Femur (tissue), 1 donor: ENCODE results near the gene SNX8.

Source experiments
- DNase-seq: peaks from one replicate; pipeline ENCODE4 v3.0.0-alpha.2; 2017

SNX8 gene

GRCh38 chr7:2258661-2259365 is 55.4 kb downstream of the SNX8 start:
- DNase-seq: no peak

GRCh38 chr7:2257651-2258050 is 56.6 kb downstream of the SNX8 start:
- DNase-seq: no peak

- no peak for DNase-seq
Observed at GRCh38 chr7:2257046-2257551, 57.1 kb downstream of the SNX8 start.

DNA sequence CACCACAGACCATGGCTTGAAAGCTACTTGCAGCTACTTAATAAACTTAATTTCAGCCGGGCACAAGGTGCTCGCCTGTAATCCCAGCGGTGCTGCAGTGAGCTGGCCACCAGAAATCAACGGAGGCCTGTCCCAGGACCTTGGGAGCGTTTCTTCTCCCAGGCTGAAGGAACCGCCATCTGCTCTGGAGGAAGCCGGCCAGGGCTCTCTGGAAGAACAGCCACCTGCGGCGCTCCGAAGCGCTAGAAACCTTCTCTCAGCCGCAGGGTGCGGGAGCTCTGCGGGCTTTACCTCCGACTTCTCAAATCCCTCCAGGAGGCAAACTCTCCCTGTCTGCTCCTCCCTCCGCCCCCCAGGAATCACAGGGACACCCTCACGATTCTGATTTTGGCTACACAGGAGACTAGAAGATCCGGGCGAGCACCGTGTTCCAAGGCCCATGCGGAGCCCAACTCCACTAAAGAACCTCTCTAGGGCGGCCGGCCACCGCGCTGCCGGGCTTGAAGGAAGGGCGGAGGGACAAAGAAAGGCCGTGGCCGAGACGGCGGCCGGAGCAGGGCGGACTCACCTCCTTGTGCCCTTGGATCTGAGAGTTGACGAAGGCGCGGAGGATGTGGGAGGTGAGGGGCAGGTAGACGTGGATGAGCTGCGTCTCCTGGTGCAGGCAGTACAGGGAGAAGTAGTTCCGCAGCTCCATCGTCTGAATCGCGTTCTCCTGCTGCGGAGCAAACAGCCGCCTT is 57.8 kb downstream of the SNX8 start:
- no peak for DNase-seq

DNA sequence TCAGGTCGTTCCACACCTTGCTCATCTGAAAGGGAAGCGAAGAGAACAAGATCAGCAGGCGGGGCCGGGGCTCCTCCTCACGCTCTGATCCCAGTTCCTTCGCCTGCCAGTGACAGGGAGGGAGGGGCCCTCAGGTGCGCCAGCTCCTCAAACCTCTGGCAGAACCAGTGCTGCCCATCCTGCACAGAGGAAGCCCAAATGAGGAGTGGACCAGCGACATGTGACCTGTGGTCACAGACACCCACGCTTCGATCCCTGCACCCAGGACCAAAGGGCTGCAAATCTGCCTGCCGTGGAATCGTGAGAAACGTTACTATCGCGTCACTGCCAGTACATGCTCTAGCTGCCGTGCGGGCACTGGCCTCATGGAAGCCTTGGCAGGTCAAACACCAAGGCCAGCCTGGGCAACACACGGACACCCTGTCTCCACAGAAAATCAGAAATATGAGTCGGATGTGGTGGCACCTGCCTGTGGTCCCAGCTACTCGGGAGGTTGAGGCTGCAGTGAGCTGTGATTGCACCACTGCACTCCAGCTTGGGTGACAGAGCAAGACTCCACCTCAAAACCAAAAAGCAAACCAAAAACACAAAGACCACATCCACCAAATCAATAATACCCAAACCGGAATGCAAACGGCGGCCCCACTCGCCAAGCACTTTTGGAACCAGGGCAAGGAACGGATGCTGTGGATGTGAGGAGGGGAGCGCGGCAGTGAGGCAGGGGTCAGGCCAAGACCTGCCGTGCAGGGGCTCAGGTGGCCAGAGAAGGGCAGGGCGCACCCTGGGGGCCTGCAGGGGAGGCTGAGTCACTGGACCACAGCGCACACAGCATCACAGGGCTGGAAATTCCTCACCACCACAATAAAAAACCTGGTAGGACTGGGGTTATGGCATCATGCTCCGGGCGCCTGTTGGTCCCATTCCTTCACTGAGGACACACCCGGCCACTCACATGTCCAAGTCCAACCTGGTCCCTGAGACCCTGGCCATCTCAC is 58.8 kb downstream of the SNX8 start:
- no peak for DNase-seq

DNA sequence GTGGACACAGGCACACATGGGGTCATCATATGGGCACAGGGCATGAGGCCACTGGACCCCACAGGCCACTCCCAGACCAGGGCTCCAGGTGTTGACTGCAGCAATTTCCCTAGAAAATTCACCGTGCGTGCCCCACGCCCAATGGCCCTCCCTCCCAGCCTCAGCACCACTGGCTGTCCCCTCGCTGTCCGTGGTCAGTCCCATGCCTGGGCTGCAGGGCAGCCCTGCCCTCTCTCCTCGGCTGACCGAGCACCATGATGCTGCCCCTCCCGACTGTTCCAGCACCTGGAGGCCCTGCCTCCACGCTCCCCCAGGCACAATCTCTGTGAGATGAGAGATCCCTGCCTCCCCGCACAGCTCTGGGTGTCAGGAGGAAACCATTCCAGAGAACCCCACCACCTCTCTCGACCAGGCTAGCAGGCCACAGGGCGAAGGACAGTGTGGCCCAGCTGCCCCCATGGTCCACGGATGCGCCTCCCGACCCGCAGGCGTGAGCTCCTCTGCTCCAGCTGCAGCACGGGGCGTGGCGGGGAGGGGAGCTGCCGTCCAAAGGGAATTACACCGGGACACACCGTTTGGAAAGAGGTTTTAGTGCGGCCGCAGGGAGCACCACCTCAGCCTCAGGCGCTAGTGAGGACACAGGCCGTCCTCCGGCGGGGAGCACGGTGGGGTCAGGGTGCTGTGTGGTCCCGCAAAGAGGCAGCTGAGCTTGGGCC is 59.7 kb downstream of the SNX8 start:
- DNase-seq: no peak

GRCh38 chr7:2253525-2254244 is 60.6 kb downstream of the SNX8 start:
- no peak for DNase-seq

GRCh38 chr7:2253021-2253420 is 61.2 kb downstream of the SNX8 start:
- DNase-seq: no peak

DNA sequence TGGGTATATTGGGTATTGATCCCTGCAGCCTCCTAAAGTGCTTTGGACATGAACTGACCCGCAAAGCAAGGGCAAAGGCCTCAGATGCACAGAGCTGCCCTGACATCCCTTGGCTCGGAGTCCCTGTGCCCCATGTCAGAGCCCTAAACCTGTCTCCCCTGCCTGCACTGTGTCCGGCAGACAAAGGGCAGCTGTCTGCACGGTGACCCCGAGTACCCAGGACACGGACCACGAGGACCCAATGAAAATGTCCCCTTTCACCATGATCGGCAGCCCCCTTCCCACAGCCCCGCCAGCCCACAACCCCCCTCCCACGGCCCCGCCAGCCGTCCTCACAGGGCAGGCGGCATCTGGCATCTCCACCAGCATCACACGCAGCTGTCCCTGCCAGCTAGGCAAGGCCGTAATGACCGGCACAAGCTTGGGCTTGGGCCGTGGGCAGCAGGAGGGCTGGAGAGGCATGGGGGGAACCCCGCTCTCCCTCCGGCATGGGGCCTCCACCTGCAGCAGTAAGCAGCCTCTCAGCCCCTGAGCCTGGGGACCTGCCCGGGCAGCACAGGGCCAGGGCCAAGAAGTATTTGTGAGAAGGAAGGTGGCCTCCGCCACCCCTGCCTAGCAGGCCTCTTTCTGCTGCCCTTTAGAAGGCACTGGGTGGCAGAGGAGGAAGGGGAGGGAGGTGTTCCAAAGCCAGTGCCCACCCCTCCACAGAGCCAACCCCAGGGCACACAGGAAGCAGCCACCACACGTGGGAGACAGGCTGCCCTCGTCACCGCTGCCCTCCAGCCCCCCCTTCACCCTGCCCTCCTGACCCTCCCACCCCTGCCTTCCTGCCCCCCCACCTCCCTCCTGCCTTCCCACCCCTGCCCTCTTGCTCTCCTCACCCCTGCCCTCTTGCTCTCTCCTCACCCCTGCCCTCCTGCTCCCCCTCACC is 62.1 kb downstream of the SNX8 start:
- no peak for DNase-seq

GRCh38 chr7:2251381-2251780 is 62.9 kb downstream of the SNX8 start:
- no peak for DNase-seq

DNA sequence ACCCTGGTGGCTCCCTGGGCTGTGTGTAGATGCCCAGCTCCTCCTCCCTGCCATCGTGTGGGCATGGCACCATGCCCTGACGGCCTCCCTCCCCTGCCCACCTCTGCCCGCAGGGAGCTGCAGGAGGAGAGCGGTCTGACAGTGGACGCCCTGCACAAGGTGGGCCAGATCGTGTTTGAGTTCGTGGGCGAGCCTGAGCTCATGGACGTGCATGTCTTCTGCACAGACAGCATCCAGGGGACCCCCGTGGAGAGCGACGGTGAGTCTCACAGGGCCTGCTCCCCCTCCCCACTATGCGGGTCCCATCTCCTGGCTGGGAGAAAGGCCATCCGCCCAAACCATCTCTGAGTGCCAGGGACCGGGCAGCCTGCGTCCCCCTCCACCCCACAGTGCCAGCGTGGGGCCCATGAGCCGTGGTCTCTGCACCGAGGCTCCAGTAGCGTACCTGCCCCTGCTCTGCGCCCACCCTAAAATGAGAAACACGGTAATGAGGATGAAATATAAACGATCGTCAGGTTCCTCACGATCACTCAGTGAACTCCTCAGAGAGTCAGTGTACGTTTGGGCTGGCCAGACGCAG is 64.4 kb downstream of the SNX8 start:
- no peak for DNase-seq

GRCh38 chr7:2248984-2249694 is 65.1 kb downstream of the SNX8 start:
- peak; percentile 93 for DNase-seq

GRCh38 chr7:2247141-2247995 is 66.9 kb downstream of the SNX8 start:
- DNase-seq: no peak

GRCh38 chr7:2245883-2246675 is 68.2 kb downstream of the SNX8 start:
- DNase-seq: peak; percentile 69

DNA sequence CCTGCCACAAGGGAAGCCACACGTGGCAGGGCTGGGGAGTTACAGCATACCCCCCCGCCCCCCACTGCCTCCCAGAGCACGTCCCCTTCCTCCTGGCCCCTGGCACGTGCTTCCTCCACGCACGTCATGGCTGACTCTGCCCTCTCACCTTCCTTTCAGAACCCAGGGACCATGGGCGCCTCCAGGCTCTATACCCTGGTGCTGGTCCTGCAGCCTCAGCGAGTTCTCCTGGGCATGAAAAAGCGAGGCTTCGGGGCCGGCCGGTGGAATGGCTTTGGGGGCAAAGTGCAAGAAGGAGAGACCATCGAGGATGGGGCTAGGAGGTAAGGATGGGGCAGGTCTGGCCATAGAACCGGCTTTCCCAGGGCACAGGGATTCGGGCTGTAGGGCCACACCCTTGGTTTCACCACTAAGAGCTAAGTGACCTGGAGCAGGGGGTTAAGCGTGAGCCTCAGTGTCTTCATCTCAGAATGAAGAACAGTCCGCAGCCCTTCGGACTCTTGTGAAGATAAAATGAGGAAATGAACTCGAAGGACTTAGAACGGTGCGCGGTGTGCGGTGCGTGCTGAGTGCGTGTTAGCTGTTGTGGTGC is 69.7 kb downstream of the SNX8 start:
- no peak for DNase-seq

DNA sequence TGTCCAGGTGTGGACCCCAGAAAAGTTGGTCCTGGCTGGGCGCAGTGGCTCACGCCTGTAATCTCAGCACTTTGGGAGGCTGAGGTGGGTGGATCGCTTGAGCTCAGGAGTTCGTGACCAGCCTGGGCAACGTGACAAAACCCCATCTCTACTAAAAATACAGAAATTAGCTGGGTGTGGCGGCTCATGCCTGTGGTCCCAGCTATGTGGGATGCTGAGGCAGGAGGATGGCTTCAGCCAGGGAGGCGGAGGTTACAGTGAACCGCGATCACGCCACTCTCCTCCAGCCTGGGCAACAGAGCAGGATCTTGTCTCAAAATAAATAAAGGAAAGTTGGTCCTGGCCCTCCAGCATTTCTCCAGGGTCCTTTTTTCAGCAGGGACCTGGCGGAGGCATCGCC is 70.8 kb downstream of the SNX8 start:
- peak; percentile 59 for DNase-seq
